Aorta (tissue), 4 donors: ENCODE measurements around the gene PIP4K2A. TPM values are rescaled to one million over a fixed set of nuclear protein-coding genes. Genes with fewer than 3 reads are reported as not detected.

ENCODE experiments used
- polyA plus RNA-seq, 2 donors: library from polyadenylated mRNA; stranded (reverse); fragments of 200-250 nt; gene quantifications; one replicate each; pipeline ENCODE4 v1.2.3, GENCODE V29; 2013
- total RNA-seq, 2 donors: library from RNA; stranded (reverse); fragmentation: NEBNext Ultra II Directional; extraction: Animal tissue kit (Norgen Biotek cat#: 25700); gene quantifications; one replicate each; pipeline ENCODE4 v1.2.1, GENCODE V29; 2021
- donor health status: healthy with polysubstance abuse.
- donor health status: Bipolar disorder and iron deficiency.
- donor health status: DM: no; HTN: no; CAD: no.
- donor health status: DM: yes; HTN: yes; CAD: no.

PIP4K2A gene
- total and polyA plus RNA-seq, 4 donors = 24.2 to 90.3 (median 53.6) TPM

Other genes starting within 250 kb of the PIP4K2A start
- gene ARMC3, start 213.5 kb upstream of the PIP4K2A start, total RNA-seq = not detected
- gene ARMC3, start 213.5 kb upstream of the PIP4K2A start, polyA plus RNA-seq = under 1 TPM in 1 of 2 donors, not detected in 1; 0.13 TPM